Spleen (tissue), 11 donors: ENCODE data around the gene FCSK. TPM values are rescaled to one million over a fixed set of nuclear protein-coding genes. Genes with fewer than 3 reads are reported as not detected.
"Not testable (repeated sequence)": the region's sequence is repeated elsewhere in the genome, so short reads cannot be mapped to it uniquely, and the experiment has no call there.

ENCODE experiments used
- DNase-seq: peaks from one replicate; pipeline ENCODE4 v3.0.0-alpha.2; 2020
- H3K27ac ChIP-seq, 8 donors: fragments of 200-600 bp; sonication (generic) in 7 of 8; 1 replicate in 4 of 8; 2 replicates in 4 of 8; pipeline versions ENCODE4 v1.5.0 to v1.8.0; 2016 to 2021; ENCODE audit warnings: inconsistent platforms in 4 of 8, mild to moderate bottlenecking in 4 of 8, moderate library complexity in 1 of 8
- H3K27me3 ChIP-seq, 7 donors: fragments of 200-600 bp; sonication (generic) in 6 of 7; replicated peaks in 1 of 7; 1 replicate in 4 of 7; 2 replicates in 3 of 7; pipeline versions ENCODE4 v1.5.0 to v1.8.0; 2016 to 2021; ENCODE audit warnings: inconsistent platforms in 3 of 7, mild to moderate bottlenecking in 1 of 7
- H3K36me3 ChIP-seq, 6 donors: fragments of 200-600 bp; sonication (generic) in 5 of 6; 1 replicate in 4 of 6; 2 replicates in 2 of 6; pipeline versions ENCODE4 v1.5.0 to v1.8.0; 2016 to 2021; ENCODE audit warnings: inconsistent platforms in 2 of 6
- H3K4me1 ChIP-seq, 6 donors: fragments of 200-600 bp; sonication (generic) in 5 of 6; 1 replicate in 3 of 6; 2 replicates in 3 of 6; pipeline versions ENCODE4 v1.5.0 to v1.8.0; 2016 to 2021; ENCODE audit warnings: inconsistent platforms in 3 of 6
- H3K4me3 ChIP-seq, 8 donors: fragments of 200-600 bp; sonication (generic) in 7 of 8; 1 replicate in 4 of 8; 2 replicates in 4 of 8; pipeline versions ENCODE4 v1.5.0 to v1.8.0; 2016 to 2021; ENCODE audit warnings: inconsistent platforms in 4 of 8, mild to moderate bottlenecking in 4 of 8, moderate library complexity in 2 of 8
- H3K9me3 ChIP-seq, 8 donors: fragments of 200-600 bp; sonication (generic) in 7 of 8; 1 replicate in 4 of 8; 2 replicates in 4 of 8; pipeline versions ENCODE4 v1.5.0 to v1.8.0; 2016 to 2021; ENCODE audit warnings: inconsistent platforms in 4 of 8
- CTCF ChIP-seq, 11 experiments: fragments of 200-600 bp in 7 of 11; fragments of 450-650 bp in 4 of 11; sonication (generic) in 4 of 11; IDR thresholded peaks in 8 of 11; conservative IDR thresholded peaks in 3 of 11; 1 replicate in 7 of 11; 2 replicates in 4 of 11; pipeline versions ENCODE4 v1.4.0 to v1.8.0; 2016 to 2021; ENCODE audit warnings: antibody characterized with exemption in 11 of 11, inconsistent platforms in 4 of 11, mild to moderate bottlenecking in 1 of 11
- POLR2A ChIP-seq, 3 donors: fragments of 450-650 bp; IDR thresholded peaks; one replicate each; pipeline ENCODE4 v1.5.1; 2017; ENCODE audit warnings: antibody characterized with exemption in 3 of 3, mild to moderate bottlenecking in 1 of 3
- POLR2AphosphoS5 ChIP-seq, 3 donors: sonication (generic); formaldehyde crosslinking; IDR thresholded peaks; one replicate each; pipeline ENCODE4 v1.5.1; 2017; ENCODE audit warnings: antibody characterized with exemption in 3 of 3
- WGBS, 5 donors: extraction: QIAGEN DNeasy Blood & Tissue Kit in 3 of 5; methylation state at CpG; one replicate each; pipeline versions ENCODE4 v1.1.5 to v1.1.7; 2013 to 2018; 5-methylcytosine and 5-hydroxymethylcytosine counted together
- intact Hi-C: fragments of 100-400 bp; cut with DNase I; formaldehyde crosslinking; loops from one replicate; pipeline ENCODE4 v1.15.0; 2023; ENCODE audit warnings: low total_unique reads
- polyA plus RNA-seq, 3 donors: library from polyadenylated mRNA; stranded (reverse); fragments of 200-250 nt; gene quantifications; one replicate each; pipeline ENCODE4 v1.2.1, GENCODE V29; 2013
- total RNA-seq, 7 donors: library from RNA; depleted of rRNA in 3 of 7; stranded (reverse); fragments of >200 nt in 3 of 7; fragmentation: NEBNext Ultra II Directional in 4 of 7; extraction: Animal tissue kit (Norgen Biotek cat#: 25700) in 4 of 7; gene quantifications; one replicate each; pipeline versions ENCODE4 v1.1.0 to v1.2.1, GENCODE V29; 2016 to 2021
- donor health status: healthy with polysubstance abuse.
- donor health status: DM: no; HTN: no; CAD: no; lungs with moderate emphysema.
- donor health status: DM: no; HTN: no; CAD: no.
- donor health status: Bipolar disorder and iron deficiency.
- donor health status: healthy.
- donor health status: DM: no; HTN: no; CAD: no.
- donor health status: DM: yes; HTN: yes; CAD: no.

Gene FCSK
- total and polyA plus RNA-seq, 10 donors = 8.1 to 31.9 (median 23.5) TPM

- H3K27me3 ChIP-seq = no peaks in the 10 kb centered on the region
- H3K9me3 ChIP-seq = no peaks in the 10 kb centered on the region
- H3K36me3 ChIP-seq = peaks cover 0 to 28% (median 9%) of the 10 kb centered on the region in 6 donors
- TF ChIP-seq POLR2AphosphoS5 (IDR thresholded peaks at IDR 0.05) = no peak
- TF ChIP-seq CTCF (IDR thresholded peaks at IDR 0.05 in 8 of 11, conservative IDR thresholded peaks at IDR 0.05 in 3 of 11) = no peak
- no peak for TF ChIP-seq POLR2A (IDR thresholded peaks at IDR 0.05)
- intact Hi-C loops = no loop called here
- 95 to 97% (median 96%) methylated on average over 8 of the region's 8 CpGs for WGBS, 5 donors
- no peak overlapping the region for H3K27ac ChIP-seq
- no peak for DNase-seq
- H3K4me1 ChIP-seq = peaks cover 0 to 59% (median 39%) of the 10 kb centered on the region in 6 donors
- no peak overlapping the region for H3K4me3 ChIP-seq
These were observed 42.0 kb upstream of the FCSK start for GRCh38 chr16:70412385-70412784.

- DNase-seq, H3K4me3 ChIP-seq, intact Hi-C loops, H3K9me3 ChIP-seq, H3K27ac ChIP-seq, H3K27me3 ChIP-seq: not testable (repeated sequence)
- peaks cover 0 to 36% (median 9%) of the 10 kb centered on the region in 6 donors for H3K36me3 ChIP-seq
- 85 to 100% (median 95%) methylated on average over 5 of the region's 5 CpGs for WGBS, 5 donors
- H3K4me1 ChIP-seq = peaks cover 8 to 59% (median 39%) of the 10 kb centered on the region in 6 donors
These were observed 40.8 kb upstream of the FCSK start for GRCh38 chr16:70413572-70413971.

- WGBS, 5 donors = 70 to 78% (median 72%) methylated on average over 12 to 17 of the region's 17 CpGs
- no peaks in the 10 kb centered on the region for H3K9me3 ChIP-seq
- intact Hi-C loops = no loop called here
- peaks cover 22 to 83% (median 62%) of the 10 kb centered on the region in 6 donors for H3K4me1 ChIP-seq
- peaks cover 0 to 24% (median 5%) of the 10 kb centered on the region in 6 donors for H3K36me3 ChIP-seq
- DNase-seq = no peak
- TF ChIP-seq POLR2AphosphoS5 (IDR thresholded peaks at IDR 0.05) = peak in 1 of 3 donors; percentile 53
- no peak for TF ChIP-seq POLR2A (IDR thresholded peaks at IDR 0.05)
- H3K27me3 ChIP-seq = no peaks in the 10 kb centered on the region
- peak overlapping the region in 3 of 8 donors; percentile 4 to 56 (median 28) for H3K27ac ChIP-seq
- H3K4me3 ChIP-seq = no peak overlapping the region
These were observed 37.4 kb upstream of the FCSK start for GRCh38 chr16:70416748-70417616.

GRCh38 chr16:70417661-70418060 is 36.7 kb upstream of the FCSK start:
- intact Hi-C loops = no loop called here
- peaks cover 22 to 90% (median 66%) of the 10 kb centered on the region in 6 donors for H3K4me1 ChIP-seq
- H3K27ac ChIP-seq = peak overlapping the region in 3 of 8 donors; percentile 50 to 64 (median 58)
- TF ChIP-seq POLR2A (IDR thresholded peaks at IDR 0.05) = no peak
- TF ChIP-seq POLR2AphosphoS5 (IDR thresholded peaks at IDR 0.05) = no peak
- no peak for TF ChIP-seq CTCF (IDR thresholded peaks at IDR 0.05 in 8 of 11, conservative IDR thresholded peaks at IDR 0.05 in 3 of 11)
- peaks cover 0 to 17% (median under 1%) of the 10 kb centered on the region in 6 donors for H3K36me3 ChIP-seq
- WGBS, 5 donors = 68 to 78% (median 77%) methylated on average over 7 of the region's 7 CpGs
- H3K9me3 ChIP-seq = no peaks in the 10 kb centered on the region
- no peak for DNase-seq
- no peak overlapping the region for H3K4me3 ChIP-seq
- H3K27me3 ChIP-seq = no peaks in the 10 kb centered on the region
